H9 (cell line): ENCODE results near the gene ZBTB33. TPM values are rescaled to one million over a fixed set of nuclear protein-coding genes. Genes with fewer than 3 reads are reported as not detected.

Source experiments
- DNase-seq: peaks from one replicate; pipeline ENCODE4 v3.0.0-alpha.2; 2017
- H2AFZ ChIP-seq: one replicate; pipeline ENCODE4 v1.6.1; 2013; ENCODE audit warnings: mild to moderate bottlenecking, low read length, control low read depth, moderate library complexity
- H2AK5ac ChIP-seq: 2 replicates; pipeline ENCODE4 v1.6.1; 2013; ENCODE audit warnings: low read length, control low read depth, mixed read lengths; ENCODE audit not compliant: insufficient read length
- H2BK120ac ChIP-seq: one replicate; pipeline ENCODE4 v1.6.1; 2013; ENCODE audit warnings: low read depth, mild to moderate bottlenecking, low read length, control low read depth, inconsistent platforms; ENCODE audit not compliant: poor library complexity, severe bottlenecking
- H2BK12ac ChIP-seq: 2 replicates; pipeline ENCODE4 v1.6.1; 2013; ENCODE audit warnings: low read length, control low read depth, mixed read lengths, low read depth; ENCODE audit not compliant: insufficient read length
- H2BK15ac ChIP-seq: 2 replicates; pipeline ENCODE4 v1.6.1; 2013; ENCODE audit warnings: low read depth, low read length, control low read depth
- H2BK20ac ChIP-seq: one replicate; pipeline ENCODE4 v1.6.1; 2013; ENCODE audit warnings: low read depth, mild to moderate bottlenecking, low read length, control low read depth, inconsistent platforms; ENCODE audit not compliant: poor library complexity, severe bottlenecking
- H2BK5ac ChIP-seq: 2 replicates; pipeline ENCODE4 v1.6.1; 2013; ENCODE audit warnings: low read length, control low read depth, mixed read lengths; ENCODE audit not compliant: insufficient read length
- H3K14ac ChIP-seq: 2 replicates; pipeline ENCODE4 v1.6.1; 2013; ENCODE audit warnings: low read length, control low read depth; ENCODE audit not compliant: insufficient read depth
- H3K18ac ChIP-seq: 2 replicates; pipeline ENCODE4 v1.6.1; 2013; ENCODE audit warnings: low read depth, mild to moderate bottlenecking, mixed read lengths, low read length, control low read depth; ENCODE audit not compliant: insufficient read length
- H3K23ac ChIP-seq: 2 replicates; pipeline ENCODE4 v1.6.1; 2013; ENCODE audit warnings: low read length, control low read depth, mixed read lengths, low read depth; ENCODE audit not compliant: insufficient read length
- H3K23me2 ChIP-seq: 2 replicates; pipeline ENCODE4 v1.6.1; 2013; ENCODE audit warnings: low read depth, mild to moderate bottlenecking, mixed read lengths, low read length, control low read depth; ENCODE audit not compliant: insufficient read length, poor library complexity, severe bottlenecking
- H3K27ac ChIP-seq: 2 replicates; pipeline ENCODE4 v1.5.1; 2013; ENCODE audit warnings: low read length, control low read depth, mixed read lengths, low read depth; ENCODE audit not compliant: insufficient read length
- H3K27me3 ChIP-seq: 2 replicates; pipeline ENCODE4 v1.6.1; 2013; ENCODE audit warnings: low read length, control low read depth, inconsistent platforms; ENCODE audit not compliant: insufficient read depth
- H3K4ac ChIP-seq: 2 replicates; pipeline ENCODE4 v1.6.1; 2013; ENCODE audit warnings: low read depth, mild to moderate bottlenecking, control low read depth, inconsistent platforms, low read length, moderate library complexity
- H3K4me1 ChIP-seq: 2 replicates; pipeline ENCODE4 v1.6.1; 2013; ENCODE audit warnings: low read length, control low read depth, inconsistent platforms; ENCODE audit not compliant: insufficient read depth
- H3K4me2 ChIP-seq: 2 replicates; pipeline ENCODE4 v1.6.1; 2013; ENCODE audit warnings: low read length, control low read depth, mixed read lengths; ENCODE audit not compliant: insufficient read length, insufficient read depth
- H3K56ac ChIP-seq: 2 replicates; pipeline ENCODE4 v1.6.1; 2013; ENCODE audit warnings: low read depth, mild to moderate bottlenecking, mixed read lengths, low read length, control low read depth; ENCODE audit not compliant: insufficient read length
- H3K79me1 ChIP-seq: 2 replicates; pipeline ENCODE4 v1.6.1; 2013; ENCODE audit warnings: low read depth, mild to moderate bottlenecking, moderate library complexity, low read length, control low read depth, inconsistent platforms; ENCODE audit not compliant: insufficient read depth, poor library complexity, severe bottlenecking
- H3K79me2 ChIP-seq: 2 replicates; pipeline ENCODE4 v1.6.1; 2013; ENCODE audit warnings: low read length, control low read depth, inconsistent platforms; ENCODE audit not compliant: insufficient read depth
- H3K9ac ChIP-seq: 2 replicates; pipeline ENCODE4 v1.6.1; 2013; ENCODE audit warnings: low read length, control low read depth, mixed read lengths; ENCODE audit not compliant: insufficient read length; ENCODE audit errors: extremely low read depth
- H3K9me3 ChIP-seq: one replicate; pipeline ENCODE4 v1.6.1; 2013; ENCODE audit warnings: low read depth, low read length, inconsistent platforms; ENCODE audit not compliant: control insufficient read depth
- H3T11ph ChIP-seq: one replicate; pipeline ENCODE4 v1.6.1; 2013; ENCODE audit warnings: mild to moderate bottlenecking, low read length, control low read depth, inconsistent platforms
- H4K20me1 ChIP-seq: one replicate; pipeline ENCODE4 v1.6.1; 2013; ENCODE audit not compliant: control insufficient read depth, insufficient read length, insufficient read depth
- H4K5ac ChIP-seq: 2 replicates; pipeline ENCODE4 v1.6.1; 2013; ENCODE audit warnings: low read depth, mild to moderate bottlenecking, mixed read lengths, low read length, control low read depth; ENCODE audit not compliant: insufficient read length
- H4K8ac ChIP-seq: replicated peaks from 2 replicates; pipeline ENCODE4 v1.6.1; 2013; ENCODE audit warnings: low read length, control low read depth, mixed read lengths, low read depth; ENCODE audit not compliant: insufficient read length
- H4K91ac ChIP-seq: 2 replicates; pipeline ENCODE4 v1.6.1; 2013; ENCODE audit warnings: low read depth, mild to moderate bottlenecking, moderate library complexity, mixed read lengths, low read length, control low read depth; ENCODE audit not compliant: insufficient read length
- H3K27ac Mint-ChIP-seq, 3 experiments: 2 replicates in 2 of 3; 3 replicates in 1 of 3; pipeline ENCODE4 v1.8.0; 2020 to 2021; ENCODE audit warnings: mixed read lengths in 3 of 3, mild to moderate bottlenecking in 1 of 3, moderate library complexity in 1 of 3
- H3K27me3 Mint-ChIP-seq: 2 replicates; pipeline ENCODE4 v1.8.0; 2021; ENCODE audit warnings: low read depth, mild to moderate bottlenecking, moderate library complexity, mixed read lengths
- H3K36me3 Mint-ChIP-seq, 3 experiments: 2 replicates in 2 of 3; 3 replicates in 1 of 3; pipeline ENCODE4 v1.8.0; 2020 to 2021; ENCODE audit warnings: low read depth in 3 of 3, mixed read lengths in 3 of 3; ENCODE audit not compliant: insufficient read depth in 1 of 3
- H3K4me1 Mint-ChIP-seq, 2 experiments: 2 replicates each; pipeline ENCODE4 v1.8.0; 2020; ENCODE audit warnings: mixed read lengths in 2 of 2
- H3K4me3 Mint-ChIP-seq, 2 experiments: 2 replicates in 1 of 2; 3 replicates in 1 of 2; pipeline ENCODE4 v1.8.0; 2020 to 2021; ENCODE audit warnings: mild to moderate bottlenecking in 2 of 2, mixed read lengths in 2 of 2, moderate library complexity in 1 of 2
- H3K9me3 Mint-ChIP-seq, 2 experiments: 2 replicates in 1 of 2; 3 replicates in 1 of 2; pipeline ENCODE4 v1.8.0; 2020; ENCODE audit warnings: mild to moderate bottlenecking in 2 of 2, mixed read lengths in 2 of 2, moderate library complexity in 1 of 2
- CTCF ChIP-seq: fragments of 200-600 bp; sonication (generic); conservative IDR thresholded peaks from 3 replicates; pipeline ENCODE4 v1.8.0; 2021; ENCODE audit warnings: antibody characterized with exemption, mild to moderate bottlenecking
- WGBS: extraction: QIAGEN DNeasy Blood & Tissue Kit; methylation state at CpG from one replicate; pipeline ENCODE4 v1.1.7; 2013; ENCODE audit warnings: missing lambda C conversion rate, low lambda C conversion rate, mixed read lengths; ENCODE audit not compliant: insufficient read length; ENCODE audit errors: extremely low coverage; 5-methylcytosine and 5-hydroxymethylcytosine counted together
- total RNA-seq: library from RNA; stranded (reverse); gene quantifications from 2 replicates; pipeline ENCODE4 v1.2.1, GENCODE V29; 2021

Gene ZBTB33
- total RNA-seq, 1 experiment from 2014 or later = 18.7 TPM

- peaks cover 23% of the 10 kb centered on the region for H3K9me3 ChIP-seq
- no peak overlapping the region for H2BK12ac ChIP-seq
- no peaks in the 10 kb centered on the region; the same call in 1 of the 2 replicates for H3K4me1 ChIP-seq
- peak; percentile 30 for DNase-seq
- no peak overlapping the region for H2AFZ ChIP-seq
- no peak overlapping the region for H3K27ac ChIP-seq
- no peak overlapping the region for H3K9ac ChIP-seq
- no peak overlapping the region for H2BK15ac ChIP-seq
- no peaks in the 10 kb centered on the region for H3K79me1 ChIP-seq
- H4K20me1 ChIP-seq = no peaks in the 10 kb centered on the region
- no peak overlapping the region for H2BK20ac ChIP-seq
- no peak overlapping the region for H4K5ac ChIP-seq
- peaks cover 15% of the 10 kb centered on the region for H3K23me2 ChIP-seq
- no peak overlapping the region for H3K56ac ChIP-seq
- peak overlapping the region; percentile 35 for H3K4me2 ChIP-seq
- H3K27ac Mint-ChIP-seq = no peak overlapping the region
- H3K27me3 Mint-ChIP-seq = peaks cover 55% of the 10 kb centered on the region
- no peaks in the 10 kb centered on the region for H3K79me2 ChIP-seq
- no peak overlapping the region for H3K18ac ChIP-seq
- H4K8ac ChIP-seq = no peak overlapping the region
- H3K27me3 ChIP-seq = peaks cover 23% of the 10 kb centered on the region; the same call in 1 of the 2 replicates
- no peak overlapping the region for H3T11ph ChIP-seq
- H2AK5ac ChIP-seq = no peak overlapping the region
- no peak overlapping the region for H3K23ac ChIP-seq
- TF ChIP-seq CTCF = no peak
- H3K4me3 Mint-ChIP-seq = peak overlapping the region in 1 of 2 experiments; percentile 40; a peak in 2 of 5 replicates
- H3K14ac ChIP-seq = no peak overlapping the region
- no peak overlapping the region for H2BK120ac ChIP-seq
- peaks cover 33 to 50% of the 10 kb centered on the region in 2 experiments for H3K4me1 Mint-ChIP-seq
- H3K9me3 Mint-ChIP-seq = peaks cover 69 to 84% of the 10 kb centered on the region in 2 experiments
- H3K36me3 Mint-ChIP-seq = peaks cover 0 to 5% (median 2%) of the 10 kb centered on the region in 3 experiments; a peak in 2 of 7 replicates
- H2BK5ac ChIP-seq = no peak overlapping the region
- WGBS = no CpG with 5 or more reads among the region's 11 CpGs
- H4K91ac ChIP-seq = no peak overlapping the region
- H3K4ac ChIP-seq = no peak overlapping the region
Measured at GRCh38 chrX:120305531-120306141, 55.0 kb downstream of the ZBTB33 start.
